ENCODE measurements around the gene HIGD1B. TPM values are rescaled to one million over a fixed set of nuclear protein-coding genes. Genes with fewer than 3 reads are reported as not detected.

Gene HIGD1B
- polyA plus RNA-seq, 1 donor from 2014 or later, result not detected

DNA sequence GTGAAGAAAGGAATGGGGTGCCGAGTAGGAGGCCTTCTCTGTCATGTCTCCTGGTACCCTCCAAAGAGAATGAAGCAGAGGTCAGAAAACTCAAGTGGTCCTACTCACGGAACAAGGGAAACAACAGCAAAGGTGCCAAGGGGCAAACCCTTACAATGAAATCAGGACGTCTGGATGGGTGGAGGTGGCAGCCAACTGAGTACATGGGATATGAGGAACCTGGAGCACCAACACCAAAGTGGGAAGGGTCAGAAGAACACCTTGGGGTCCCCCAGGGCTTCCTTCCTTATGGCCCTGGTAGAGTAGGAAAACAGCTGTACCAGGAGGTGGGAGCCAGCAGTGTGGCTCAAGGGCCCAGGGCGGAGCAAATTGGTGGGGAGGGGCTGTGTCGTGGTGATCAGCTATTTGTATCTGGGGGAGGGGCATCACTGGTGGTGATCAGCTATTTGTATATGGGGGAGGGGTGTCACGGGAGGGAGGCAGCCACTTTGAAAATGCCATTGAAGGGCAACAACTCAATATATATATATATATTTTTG lies 643 bp downstream of the HIGD1B start:
- no peaks in the 10 kb centered on the region for H3K36me3 ChIP-seq (ENCODE audit: insufficient read depth, low read length)
- H3K9me2 ChIP-seq (ENCODE audit: insufficient read depth, low read length), result no peaks in the 10 kb centered on the region
- no peaks in the 10 kb centered on the region for H3F3A ChIP-seq (ENCODE audit: insufficient read depth, low read length, poor library complexity, severe bottlenecking)
- no peaks in the 10 kb centered on the region for H3K79me2 ChIP-seq (replicated peaks; ENCODE audit: insufficient read depth, low read length)
- no peak overlapping the region for H3K27ac ChIP-seq (ENCODE audit: low read length)
- H4K20me1 ChIP-seq (ENCODE audit: insufficient read depth), result no peaks in the 10 kb centered on the region
- no peak for TF ChIP-seq CTCF (IDR thresholded peaks at IDR 0.05; ENCODE audit: poor library complexity, severe bottlenecking)
- no peak for TF ChIP-seq REST (IDR thresholded peaks at IDR 0.05; ENCODE audit: borderline replicate concordance)
- no peak for TF ChIP-seq EZH2 (IDR thresholded peaks at IDR 0.05; ENCODE audit: borderline replicate concordance, insufficient read depth, low read length, poor library complexity, severe bottlenecking)
- TF ChIP-seq POLR2AphosphoS5 (IDR thresholded peaks at IDR 0.05), result no peak
- TF ChIP-seq EP300 (conservative IDR thresholded peaks at IDR 0.05; ENCODE audit: poor library complexity, severe bottlenecking), result no peak
- TF ChIP-seq RAD21 (conservative IDR thresholded peaks at IDR 0.05), result no peak
- TF ChIP-seq MXI1 (conservative IDR thresholded peaks at IDR 0.05; ENCODE audit: poor library complexity, severe bottlenecking), result no peak
- TF ChIP-seq SMC3 (conservative IDR thresholded peaks at IDR 0.05; ENCODE audit: poor library complexity), result no peak
- TF ChIP-seq TAF1 (IDR thresholded peaks at IDR 0.05; ENCODE audit: low read depth), result no peak
- H2AFZ ChIP-seq (ENCODE audit: low read depth, low read length), result no peak overlapping the region
- no peak overlapping the region for H3K4me2 ChIP-seq (ENCODE audit: low read length)
- H3K4me3 ChIP-seq (ENCODE audit: low read length), result no peak overlapping the region
- H3K9me3 ChIP-seq (ENCODE audit: low read length), result no peaks in the 10 kb centered on the region
- no peaks in the 10 kb centered on the region for H3K27me3 ChIP-seq (ENCODE audit: insufficient read depth, low read depth, low read length)
- no peak overlapping the region for H3K9ac ChIP-seq (ENCODE audit: low read length)

- Histone ChIP-seq H3K36me3 (ENCODE audit: insufficient read depth, low read length) (peaks cover 2% of the 10 kb centered on the region), H3F3A (ENCODE audit: insufficient read depth, low read length, poor library complexity, severe bottlenecking) (no peaks in the 10 kb centered on the region), H3K79me2 (replicated peaks; ENCODE audit: insufficient read depth, low read length) (no peaks in the 10 kb centered on the region), H3K27ac (ENCODE audit: low read length) (no peak overlapping the region), H3K9me3 (ENCODE audit: low read length) (no peaks in the 10 kb centered on the region), H3K4me2 (ENCODE audit: low read length) (no peak overlapping the region), H3K9me2 (ENCODE audit: insufficient read depth, low read length) (no peaks in the 10 kb centered on the region), H2AFZ (ENCODE audit: low read depth, low read length) (no peak overlapping the region), H3K9ac (ENCODE audit: low read length) (no peak overlapping the region), H3K4me3 (ENCODE audit: low read length) (no peak overlapping the region), H4K20me1 (ENCODE audit: insufficient read depth) (no peaks in the 10 kb centered on the region), H3K27me3 (ENCODE audit: insufficient read depth, low read depth, low read length) (no peaks in the 10 kb centered on the region)
- TF ChIP-seq TAF1 (IDR thresholded peaks at IDR 0.05; ENCODE audit: low read depth), result no peak
- TF ChIP-seq MXI1 (conservative IDR thresholded peaks at IDR 0.05; ENCODE audit: poor library complexity, severe bottlenecking), result no peak
- no peak for TF ChIP-seq REST (IDR thresholded peaks at IDR 0.05; ENCODE audit: borderline replicate concordance)
- no peak for TF ChIP-seq CTCF (IDR thresholded peaks at IDR 0.05; ENCODE audit: poor library complexity, severe bottlenecking)
- TF ChIP-seq SMC3 (conservative IDR thresholded peaks at IDR 0.05; ENCODE audit: poor library complexity), result no peak
- no peak for TF ChIP-seq POLR2AphosphoS5 (IDR thresholded peaks at IDR 0.05)
- no peak for TF ChIP-seq RAD21 (conservative IDR thresholded peaks at IDR 0.05)
- TF ChIP-seq EP300 (conservative IDR thresholded peaks at IDR 0.05; ENCODE audit: poor library complexity, severe bottlenecking), result no peak
- no peak for TF ChIP-seq EZH2 (IDR thresholded peaks at IDR 0.05; ENCODE audit: borderline replicate concordance, insufficient read depth, low read length, poor library complexity, severe bottlenecking)
These were observed 1.3 kb downstream of the HIGD1B start for GRCh38 chr17:44848961-44849489.

Data from neural cell (in vitro differentiated cells).